ENCODE data around the gene TUBB. TPM values are rescaled to one million over a fixed set of nuclear protein-coding genes. Genes with fewer than 3 reads are reported as not detected.

Gene TUBB
- polyA plus RNA-seq, 2 donors: 142 to 313 TPM

DNA sequence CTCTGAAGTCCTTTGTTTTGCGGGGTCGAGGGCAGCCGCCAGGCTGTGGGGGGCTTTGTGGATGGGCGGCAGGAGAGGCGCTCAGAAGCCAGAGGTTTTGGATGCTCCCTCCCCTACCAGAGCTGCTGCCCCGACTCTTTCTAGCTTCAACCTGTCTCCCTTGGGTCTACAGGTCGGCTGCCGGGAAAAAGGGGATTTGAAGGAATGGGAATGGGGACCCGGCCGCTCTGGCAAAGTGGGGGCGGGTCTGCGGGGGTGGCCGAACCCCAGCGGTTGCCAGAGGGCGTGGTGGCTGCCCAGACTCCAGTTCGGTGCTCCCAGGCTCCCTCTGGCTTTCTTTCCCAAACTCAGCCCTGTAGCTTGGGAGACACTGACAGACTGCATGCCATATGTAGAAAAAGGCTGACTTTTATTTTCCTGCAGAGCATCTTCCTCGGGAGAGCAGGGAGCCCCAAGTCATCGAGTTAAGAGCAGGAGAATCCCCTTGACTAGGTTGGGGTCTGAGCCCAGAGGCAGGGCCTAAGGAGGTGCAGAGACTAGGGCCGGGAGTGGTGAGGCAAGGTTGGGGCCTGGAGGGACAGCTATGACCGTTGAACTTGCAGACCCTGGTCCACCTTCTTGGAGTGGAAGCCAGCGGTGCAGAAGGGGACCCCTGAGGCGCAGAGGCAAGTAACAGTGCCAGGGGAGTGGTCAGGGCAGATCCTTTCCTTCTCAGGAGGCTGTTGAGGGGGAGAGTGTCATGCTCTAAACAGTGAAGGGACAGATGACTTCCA lies 32.3 kb upstream of the TUBB start:
- Histone ChIP-seq H3K36me3 (ENCODE audit: control insufficient read depth in 2 of 2, insufficient read depth in 2 of 2, low read length in 1 of 2) (no peaks in the 10 kb centered on the region), H3K9me3 (ENCODE audit: control insufficient read depth in 2 of 2, insufficient read depth in 1 of 2, low read depth in 1 of 2, low read length in 1 of 2) (no peaks in the 10 kb centered on the region), H3K27ac (ENCODE audit: low read depth in 2 of 2, low read length in 1 of 2) (peak overlapping the region; percentile 99), H3K4me1 (ENCODE audit: control insufficient read depth in 2 of 2, insufficient read depth in 2 of 2, low read length in 1 of 2) (peaks cover 2 to 14% of the 10 kb centered on the region in 2 donors), H3K4me3 (ENCODE audit: low read depth in 1 of 2, low read length in 2 of 2) (peak overlapping the region; percentile 77 to 79), H3K27me3 (ENCODE audit: control insufficient read depth in 1 of 2, insufficient read depth in 2 of 2, low read length in 2 of 2) (no peaks in the 10 kb centered on the region)
- 9 to 11% methylated on average over 22 of the region's 22 CpGs for WGBS, 2 donors

DNA sequence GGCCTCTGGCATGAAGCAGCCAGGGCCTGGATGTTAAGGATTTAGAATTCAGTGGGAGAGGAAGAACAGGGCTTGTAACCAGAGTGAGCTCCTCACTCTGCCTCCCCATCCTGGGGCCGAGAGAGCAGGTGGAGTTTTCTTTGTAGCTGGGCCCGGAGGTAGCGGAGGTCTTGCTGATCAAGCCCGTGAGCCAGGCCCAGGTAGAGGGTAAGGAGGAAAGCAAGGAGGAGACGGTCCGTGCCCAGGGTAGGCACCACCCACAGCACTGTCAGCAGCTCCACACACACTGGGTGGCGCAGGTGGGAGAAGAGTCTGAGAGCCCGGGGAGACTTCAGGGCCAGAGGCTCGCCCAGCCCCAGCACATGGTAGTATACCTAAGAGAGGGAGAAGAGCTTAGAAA lies 31.6 kb upstream of the TUBB start:
- Histone ChIP-seq H3K36me3 (ENCODE audit: control insufficient read depth in 2 of 2, insufficient read depth in 2 of 2, low read length in 1 of 2) (no peaks in the 10 kb centered on the region), H3K27me3 (ENCODE audit: control insufficient read depth in 1 of 2, insufficient read depth in 2 of 2, low read length in 2 of 2) (no peaks in the 10 kb centered on the region), H3K4me1 (ENCODE audit: control insufficient read depth in 2 of 2, insufficient read depth in 2 of 2, low read length in 1 of 2) (peaks cover 2 to 14% of the 10 kb centered on the region in 2 donors), H3K9me3 (ENCODE audit: control insufficient read depth in 2 of 2, insufficient read depth in 1 of 2, low read depth in 1 of 2, low read length in 1 of 2) (no peaks in the 10 kb centered on the region), H3K27ac (ENCODE audit: low read depth in 2 of 2, low read length in 1 of 2) (peak overlapping the region; percentile 99), H3K4me3 (ENCODE audit: low read depth in 1 of 2, low read length in 2 of 2) (no peak overlapping the region)
- WGBS, 2 donors: 70 to 74% methylated on average over 9 of the region's 9 CpGs

DNA sequence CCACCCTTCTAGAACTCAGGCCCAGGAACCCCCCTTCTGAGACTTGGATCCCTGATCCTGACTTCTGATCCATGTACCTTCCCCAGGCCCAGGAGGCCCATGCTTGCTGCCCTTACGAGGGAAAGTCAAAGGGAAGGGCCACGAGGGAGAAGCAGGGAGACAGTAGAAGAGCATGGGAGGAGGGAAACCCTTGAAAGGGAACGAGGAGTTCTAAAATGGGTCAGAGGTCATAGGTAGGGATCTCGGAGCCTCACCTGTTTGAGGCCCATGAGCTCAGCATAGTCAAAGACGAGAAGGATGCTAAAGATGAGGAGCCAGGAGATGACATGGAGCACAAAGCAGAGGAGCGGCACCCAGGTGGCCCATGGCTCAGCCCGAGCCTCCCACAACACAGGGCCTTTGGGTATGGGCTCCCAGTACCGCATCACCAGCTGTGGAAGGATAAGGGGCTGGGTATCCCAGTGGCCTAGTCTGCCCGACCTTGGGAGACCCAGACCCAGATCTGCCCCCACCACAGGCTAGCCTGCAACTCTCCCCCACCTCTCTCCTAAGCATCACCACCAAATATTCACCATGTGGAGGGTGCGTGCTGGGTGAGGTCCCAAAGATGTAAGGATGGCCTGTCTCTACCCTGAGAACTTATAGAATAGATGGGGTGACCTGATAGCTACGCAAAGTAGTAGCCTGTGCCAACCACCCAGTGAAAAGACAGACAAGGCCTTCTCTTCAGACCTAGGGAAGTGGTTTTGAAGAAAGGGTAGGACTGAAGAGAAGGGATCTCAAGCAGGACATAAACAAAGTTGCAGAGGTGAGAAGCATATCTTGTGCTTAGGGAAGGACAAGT lies 30.9 kb upstream of the TUBB start:
- H3K4me3 ChIP-seq (ENCODE audit: low read depth in 1 of 2, low read length in 2 of 2): no peak overlapping the region
- H3K4me1 ChIP-seq (ENCODE audit: control insufficient read depth in 2 of 2, insufficient read depth in 2 of 2, low read length in 1 of 2): peaks cover 2 to 14% of the 10 kb centered on the region in 2 donors
- WGBS, 2 donors: 78 to 82% methylated on average over 11 of the region's 11 CpGs
- H3K36me3 ChIP-seq (ENCODE audit: control insufficient read depth in 2 of 2, insufficient read depth in 2 of 2, low read length in 1 of 2): no peaks in the 10 kb centered on the region
- H3K9me3 ChIP-seq (ENCODE audit: control insufficient read depth in 2 of 2, insufficient read depth in 1 of 2, low read depth in 1 of 2, low read length in 1 of 2): no peaks in the 10 kb centered on the region
- peak overlapping the region; percentile 95 to 99 for H3K27ac ChIP-seq (ENCODE audit: low read depth in 2 of 2, low read length in 1 of 2)
- H3K27me3 ChIP-seq (ENCODE audit: control insufficient read depth in 1 of 2, insufficient read depth in 2 of 2, low read length in 2 of 2): no peaks in the 10 kb centered on the region

DNA sequence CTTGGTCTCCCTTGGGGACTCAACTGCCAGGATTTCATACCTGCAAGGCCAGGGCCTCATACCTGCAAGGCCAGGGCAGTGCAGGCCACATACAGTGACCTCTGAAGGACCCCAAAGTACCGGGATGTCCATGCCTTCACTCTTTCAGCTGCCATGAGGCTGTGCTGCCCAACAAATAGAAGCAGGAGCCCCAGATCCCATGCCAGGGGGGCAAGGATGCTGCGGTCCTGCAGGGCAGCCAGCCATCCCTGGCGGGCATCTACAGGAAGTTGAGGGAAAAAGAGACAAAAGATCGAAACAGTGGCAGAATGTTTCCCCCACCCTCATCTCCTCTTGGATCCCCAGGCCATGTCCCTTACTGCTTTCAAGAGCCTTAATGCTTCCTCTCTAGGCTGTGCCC lies 30.2 kb upstream of the TUBB start:
- Histone ChIP-seq H3K4me1 (ENCODE audit: control insufficient read depth in 2 of 2, insufficient read depth in 2 of 2, low read length in 1 of 2) (peaks cover 2 to 11% of the 10 kb centered on the region in 2 donors), H3K4me3 (ENCODE audit: low read depth in 1 of 2, low read length in 2 of 2) (peak overlapping the region; percentile 75 to 85), H3K27me3 (ENCODE audit: control insufficient read depth in 1 of 2, insufficient read depth in 2 of 2, low read length in 2 of 2) (no peaks in the 10 kb centered on the region), H3K9me3 (ENCODE audit: control insufficient read depth in 2 of 2, insufficient read depth in 1 of 2, low read depth in 1 of 2, low read length in 1 of 2) (no peaks in the 10 kb centered on the region), H3K27ac (ENCODE audit: low read depth in 2 of 2, low read length in 1 of 2) (peak overlapping the region; percentile 95 to 96), H3K36me3 (ENCODE audit: control insufficient read depth in 2 of 2, insufficient read depth in 2 of 2, low read length in 1 of 2) (no peaks in the 10 kb centered on the region)
- 11 to 26% methylated on average over 4 of the region's 4 CpGs for WGBS, 2 donors

DNA sequence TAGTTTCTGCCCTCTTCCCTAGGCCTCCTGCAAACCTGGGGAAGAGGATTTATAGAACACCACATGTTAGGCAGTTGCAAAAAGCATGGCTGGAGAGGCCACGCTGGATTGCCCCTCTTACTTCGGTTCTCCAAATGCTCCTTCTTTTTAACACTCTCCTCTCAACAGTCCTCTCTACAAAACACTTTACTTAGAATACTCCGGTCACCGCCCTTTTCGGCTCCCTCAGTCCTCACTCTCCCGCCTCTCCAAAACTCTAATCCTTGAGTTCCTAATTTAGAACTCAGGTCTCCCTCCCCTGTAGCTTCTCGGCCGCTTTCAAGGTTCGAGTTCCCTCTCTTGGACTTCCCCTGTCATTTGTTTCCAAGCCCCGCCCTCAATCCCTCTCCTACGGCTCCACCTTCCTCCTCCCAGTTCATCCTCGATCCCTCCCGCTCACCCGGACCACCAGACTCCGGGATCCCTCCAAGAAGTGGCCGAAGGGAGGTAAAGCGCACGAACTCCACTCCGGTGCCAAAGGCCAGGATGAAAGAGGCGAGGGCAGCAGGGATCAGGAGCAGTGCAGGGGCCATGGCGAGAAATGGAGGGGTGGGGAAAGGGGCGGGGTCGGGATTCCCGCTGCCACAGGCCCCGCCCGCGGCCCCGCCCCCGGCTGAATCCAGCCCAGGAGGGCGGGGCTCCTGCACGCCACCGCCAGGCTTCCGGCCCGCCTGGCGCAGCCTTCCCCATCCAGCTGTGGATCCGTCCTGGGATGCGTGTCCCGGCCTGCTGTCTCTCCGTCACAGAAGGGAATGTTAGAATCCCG lies 29.5 kb upstream of the TUBB start, which contains the start of gene NRM:
TSS of gene NRM (minus strand) at position 582 of the 805 bp plus-strand sequence. CDS start at position 572, 10 bp downstream.
- peak within 1 kb of the TSS; percentile 75 to 85 for H3K4me3 ChIP-seq (ENCODE audit: low read depth in 1 of 2, low read length in 2 of 2)
- peaks cover 2 to 11% of the 10 kb centered on the region in 2 donors for H3K4me1 ChIP-seq (ENCODE audit: control insufficient read depth in 2 of 2, insufficient read depth in 2 of 2, low read length in 1 of 2)
- H3K9me3 ChIP-seq (ENCODE audit: control insufficient read depth in 2 of 2, insufficient read depth in 1 of 2, low read depth in 1 of 2, low read length in 1 of 2): no peaks in the 10 kb centered on the region
- H3K27ac ChIP-seq (ENCODE audit: low read depth in 2 of 2, low read length in 1 of 2): peak within 1 kb of the TSS; percentile 95 to 96
- 1% methylated on average over 36 to 40 of the region's 40 CpGs for WGBS, 2 donors
- H3K36me3 ChIP-seq (ENCODE audit: control insufficient read depth in 2 of 2, insufficient read depth in 2 of 2, low read length in 1 of 2): no peaks in the 10 kb centered on the region
- H3K27me3 ChIP-seq (ENCODE audit: control insufficient read depth in 1 of 2, insufficient read depth in 2 of 2, low read length in 2 of 2): no peaks in the 10 kb centered on the region

DNA sequence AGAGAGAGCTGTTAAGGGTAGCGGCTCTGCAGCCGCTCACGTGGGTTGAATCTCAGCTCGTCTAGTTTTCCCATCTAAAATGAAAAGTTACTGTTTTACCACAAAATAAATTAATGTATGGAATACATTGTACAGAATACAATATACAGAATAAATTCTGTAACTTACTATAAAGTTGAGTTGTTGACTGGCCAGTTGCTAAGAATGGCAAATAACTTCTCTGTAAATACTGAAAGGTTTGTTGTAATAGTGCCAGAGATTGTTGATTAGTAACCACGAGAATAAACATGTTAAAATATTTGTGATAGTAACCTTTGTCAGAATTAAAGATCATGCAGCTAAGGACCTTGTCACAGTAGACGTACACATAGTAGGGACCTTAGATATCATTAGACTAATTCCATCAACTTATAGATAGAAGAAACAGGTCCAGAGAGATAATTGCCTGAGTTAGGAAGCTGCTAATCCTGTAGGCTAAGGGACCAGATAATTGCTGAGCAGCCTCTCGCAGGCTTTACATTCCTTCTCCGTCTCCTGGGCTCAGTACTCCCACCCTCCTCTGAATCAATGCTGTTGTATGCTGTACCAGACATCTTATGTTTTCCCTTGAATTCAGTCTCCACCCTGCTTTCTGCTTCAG lies 28.8 kb upstream of the TUBB start:
- Histone ChIP-seq H3K27ac (ENCODE audit: low read depth in 2 of 2, low read length in 1 of 2) (peak overlapping the region; percentile 63 to 96), H3K4me1 (ENCODE audit: control insufficient read depth in 2 of 2, insufficient read depth in 2 of 2, low read length in 1 of 2) (peaks cover 2 to 11% of the 10 kb centered on the region in 2 donors), H3K9me3 (ENCODE audit: control insufficient read depth in 2 of 2, insufficient read depth in 1 of 2, low read depth in 1 of 2, low read length in 1 of 2) (no peaks in the 10 kb centered on the region), H3K27me3 (ENCODE audit: control insufficient read depth in 1 of 2, insufficient read depth in 2 of 2, low read length in 2 of 2) (no peaks in the 10 kb centered on the region), H3K4me3 (ENCODE audit: low read depth in 1 of 2, low read length in 2 of 2) (peak overlapping the region in 1 of 2 donors; percentile 75), H3K36me3 (ENCODE audit: control insufficient read depth in 2 of 2, insufficient read depth in 2 of 2, low read length in 1 of 2) (no peaks in the 10 kb centered on the region)
- WGBS, 2 donors: 16 to 18% methylated on average over 8 of the region's 8 CpGs

DNA sequence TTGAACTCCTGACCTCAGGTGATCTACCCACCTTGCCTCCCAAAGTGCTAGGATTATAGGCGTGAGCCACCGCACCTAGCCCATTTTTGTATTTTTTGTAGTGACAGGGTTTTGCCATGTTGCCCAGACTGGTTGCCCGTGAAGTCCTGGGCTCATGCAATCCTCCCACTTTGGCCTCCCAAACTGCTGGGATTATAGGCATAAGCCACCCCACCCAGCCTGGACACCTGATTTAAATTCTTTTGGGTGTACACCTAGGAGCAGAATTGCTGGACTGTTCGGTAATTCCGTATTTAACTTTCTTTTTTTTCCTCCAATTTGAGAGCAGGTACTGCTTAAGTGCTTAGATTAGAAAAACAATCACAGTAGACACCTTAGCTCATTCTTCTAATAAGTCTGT lies 23.7 kb upstream of the TUBB start:
- 89 to 94% methylated on average over 5 of the region's 5 CpGs for WGBS, 2 donors
- Histone ChIP-seq H3K27ac (ENCODE audit: low read depth in 2 of 2, low read length in 1 of 2) (no peak overlapping the region), H3K4me1 (ENCODE audit: control insufficient read depth in 2 of 2, insufficient read depth in 2 of 2, low read length in 1 of 2) (no peaks in the 10 kb centered on the region), H3K27me3 (ENCODE audit: control insufficient read depth in 1 of 2, insufficient read depth in 2 of 2, low read length in 2 of 2) (no peaks in the 10 kb centered on the region), H3K4me3 (ENCODE audit: low read depth in 1 of 2, low read length in 2 of 2) (no peak overlapping the region), H3K36me3 (ENCODE audit: control insufficient read depth in 2 of 2, insufficient read depth in 2 of 2, low read length in 1 of 2) (no peaks in the 10 kb centered on the region), H3K9me3 (ENCODE audit: control insufficient read depth in 2 of 2, insufficient read depth in 1 of 2, low read depth in 1 of 2, low read length in 1 of 2) (no peaks in the 10 kb centered on the region)

DNA sequence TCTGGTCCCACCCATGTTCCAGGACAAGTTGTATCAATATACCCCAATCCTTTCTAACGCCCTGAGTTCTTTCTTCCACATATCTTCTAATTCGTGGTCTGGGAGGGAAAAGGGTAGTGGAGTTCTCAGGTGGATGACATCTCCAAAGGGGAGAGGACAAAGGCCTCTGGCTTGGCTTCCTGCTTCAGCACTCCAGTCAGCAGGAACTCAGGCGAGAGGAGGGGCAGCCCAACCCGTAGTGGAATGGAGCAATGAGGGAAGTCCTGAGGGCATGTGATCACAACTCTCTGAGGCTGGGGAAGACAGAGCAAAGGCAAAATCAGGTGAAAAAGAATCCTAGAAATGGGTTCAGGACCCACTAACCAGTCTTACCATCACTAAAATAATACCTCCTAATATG lies 19.8 kb upstream of the TUBB start:
- Histone ChIP-seq H3K4me3 (ENCODE audit: low read depth in 1 of 2, low read length in 2 of 2) (no peak overlapping the region), H3K36me3 (ENCODE audit: control insufficient read depth in 2 of 2, insufficient read depth in 2 of 2, low read length in 1 of 2) (peaks cover 0 to 6% of the 10 kb centered on the region in 2 donors), H3K27ac (ENCODE audit: low read depth in 2 of 2, low read length in 1 of 2) (no peak overlapping the region), H3K4me1 (ENCODE audit: control insufficient read depth in 2 of 2, insufficient read depth in 2 of 2, low read length in 1 of 2) (no peaks in the 10 kb centered on the region), H3K27me3 (ENCODE audit: control insufficient read depth in 1 of 2, insufficient read depth in 2 of 2, low read length in 2 of 2) (no peaks in the 10 kb centered on the region), H3K9me3 (ENCODE audit: control insufficient read depth in 2 of 2, insufficient read depth in 1 of 2, low read depth in 1 of 2, low read length in 1 of 2) (no peaks in the 10 kb centered on the region)
- WGBS, 2 donors: 64 to 65% methylated on average over 4 of the region's 4 CpGs

DNA sequence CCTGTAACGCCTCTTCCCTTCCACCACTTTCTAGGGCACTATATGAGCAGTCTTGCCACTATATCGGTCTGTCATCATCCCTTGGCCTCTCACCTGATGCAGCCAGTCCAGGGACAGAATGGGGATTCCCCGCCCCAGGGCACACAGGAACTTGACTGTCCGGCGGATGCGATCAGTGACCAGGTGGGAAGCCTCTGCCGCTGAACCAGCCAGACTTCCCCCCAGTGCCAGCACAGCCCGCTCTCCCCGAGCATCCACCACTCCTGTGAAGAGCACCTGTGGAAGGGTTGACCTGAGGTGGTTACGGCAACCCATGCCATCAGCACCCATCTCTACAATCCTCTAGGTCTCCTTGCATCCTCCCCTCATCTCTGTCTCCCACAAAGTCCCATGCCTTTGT lies 17.1 kb upstream of the TUBB start:
- H3K27me3 ChIP-seq (ENCODE audit: control insufficient read depth in 1 of 2, insufficient read depth in 2 of 2, low read length in 2 of 2): no peaks in the 10 kb centered on the region
- H3K4me3 ChIP-seq (ENCODE audit: low read depth in 1 of 2, low read length in 2 of 2): no peak overlapping the region
- peaks cover 0 to 8% of the 10 kb centered on the region in 2 donors for H3K36me3 ChIP-seq (ENCODE audit: control insufficient read depth in 2 of 2, insufficient read depth in 2 of 2, low read length in 1 of 2)
- H3K9me3 ChIP-seq (ENCODE audit: control insufficient read depth in 2 of 2, insufficient read depth in 1 of 2, low read depth in 1 of 2, low read length in 1 of 2): no peaks in the 10 kb centered on the region
- 95 to 97% methylated on average over 10 of the region's 10 CpGs for WGBS, 2 donors
- H3K4me1 ChIP-seq (ENCODE audit: control insufficient read depth in 2 of 2, insufficient read depth in 2 of 2, low read length in 1 of 2): no peaks in the 10 kb centered on the region
- H3K27ac ChIP-seq (ENCODE audit: low read depth in 2 of 2, low read length in 1 of 2): no peak overlapping the region
